Fibroblast of peridontal ligament (primary cell): ENCODE data around the gene MAN1C1.

ENCODE experiments used
- DNase-seq: peaks from one replicate; pipeline ENCODE4 v3.0.0-alpha.2; 2010; ENCODE audit errors: extremely low read depth

MAN1C1 gene

DNA sequence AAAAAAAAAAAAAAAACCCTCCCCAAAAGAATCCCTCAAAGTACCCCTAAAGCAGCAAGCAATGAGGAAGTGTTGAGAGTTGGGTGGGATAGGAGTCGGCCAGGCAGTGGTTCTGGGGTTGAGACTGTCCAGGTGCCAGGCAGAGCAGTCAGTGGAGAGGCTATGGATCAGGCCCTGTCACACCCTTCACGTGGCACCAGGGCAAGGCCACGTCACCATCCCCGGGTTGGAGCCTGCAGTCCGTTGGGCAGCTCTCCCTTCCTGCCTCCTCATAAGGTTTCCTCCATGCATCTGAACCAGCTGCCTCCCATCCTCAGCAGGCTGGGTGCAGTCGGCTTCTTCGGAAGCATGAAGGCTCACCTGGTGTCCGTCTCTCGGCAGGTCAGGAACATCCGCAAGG is 146.9 kb downstream of the MAN1C1 start:
- DNase-seq = no peak

DNA sequence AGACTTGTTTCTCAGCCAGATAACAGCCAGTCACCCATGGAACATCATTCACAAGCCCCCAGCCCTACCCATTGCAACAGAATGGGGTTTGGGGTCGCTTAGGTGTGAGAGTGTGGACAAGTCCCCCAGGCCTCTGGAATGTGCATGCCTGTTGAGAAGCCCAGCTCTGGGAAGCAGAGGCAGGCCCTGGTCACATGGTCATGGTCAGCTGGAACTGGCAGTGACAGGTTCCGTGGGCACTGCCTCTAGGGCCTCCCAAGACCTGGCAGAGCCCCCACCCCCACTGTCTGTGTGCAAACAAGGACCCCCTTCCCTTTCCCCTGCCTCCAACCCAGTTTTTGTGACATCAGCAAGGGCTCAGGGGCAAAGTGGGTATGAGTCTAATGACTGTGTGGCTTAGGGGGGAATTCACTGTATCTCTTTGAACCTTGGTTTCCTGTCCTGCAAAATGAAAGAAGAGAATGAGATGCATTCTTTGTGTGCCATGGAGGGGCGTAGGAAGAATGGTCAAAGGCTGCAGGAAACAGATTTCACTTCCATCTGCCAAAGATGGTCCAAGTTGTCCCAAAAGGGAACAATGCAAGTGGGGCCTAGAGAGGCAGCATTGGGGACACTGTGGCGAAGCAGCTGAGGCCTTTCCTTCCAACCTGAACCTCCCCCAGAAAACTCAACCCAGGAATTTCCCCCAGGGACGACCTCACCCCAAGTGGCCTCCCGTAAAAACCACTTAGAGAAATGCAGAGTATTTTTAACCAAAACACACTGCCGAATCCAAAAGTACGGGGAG is 148.7 kb downstream of the MAN1C1 start:
- peak; percentile 20 for DNase-seq

DNA sequence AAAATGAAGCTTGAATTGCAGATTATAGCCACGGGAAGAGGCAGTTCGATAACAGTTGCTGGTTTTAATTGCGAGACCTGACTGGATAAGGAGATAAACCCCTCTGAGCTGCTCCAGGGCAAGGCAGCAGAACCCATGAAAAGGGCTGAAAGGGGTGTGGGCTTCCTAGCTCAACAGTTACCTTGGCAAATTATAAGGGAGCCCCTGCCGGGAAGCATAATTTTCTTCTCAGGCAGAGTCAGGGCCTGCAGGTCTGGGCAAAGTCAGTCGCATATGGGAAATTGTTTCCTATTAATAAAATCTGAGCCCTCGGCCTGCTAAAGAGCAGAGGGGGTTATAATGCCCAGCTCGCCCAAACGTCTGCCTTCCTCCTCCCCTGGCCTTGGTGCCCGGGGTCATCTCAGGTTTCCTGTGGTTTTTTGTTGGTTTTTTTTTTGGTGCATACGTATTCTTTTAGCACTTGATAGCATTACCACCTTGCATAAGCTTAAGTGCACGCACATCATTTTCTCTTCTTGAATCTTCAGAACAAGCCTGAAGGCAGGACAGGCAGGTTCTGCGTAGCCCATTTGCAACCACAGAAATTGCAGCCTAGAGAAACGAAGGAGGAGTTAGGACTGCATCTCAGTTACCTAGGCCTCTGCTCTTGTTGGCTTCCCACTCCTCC is 149.5 kb downstream of the MAN1C1 start:
- DNase-seq = no peak

DNA sequence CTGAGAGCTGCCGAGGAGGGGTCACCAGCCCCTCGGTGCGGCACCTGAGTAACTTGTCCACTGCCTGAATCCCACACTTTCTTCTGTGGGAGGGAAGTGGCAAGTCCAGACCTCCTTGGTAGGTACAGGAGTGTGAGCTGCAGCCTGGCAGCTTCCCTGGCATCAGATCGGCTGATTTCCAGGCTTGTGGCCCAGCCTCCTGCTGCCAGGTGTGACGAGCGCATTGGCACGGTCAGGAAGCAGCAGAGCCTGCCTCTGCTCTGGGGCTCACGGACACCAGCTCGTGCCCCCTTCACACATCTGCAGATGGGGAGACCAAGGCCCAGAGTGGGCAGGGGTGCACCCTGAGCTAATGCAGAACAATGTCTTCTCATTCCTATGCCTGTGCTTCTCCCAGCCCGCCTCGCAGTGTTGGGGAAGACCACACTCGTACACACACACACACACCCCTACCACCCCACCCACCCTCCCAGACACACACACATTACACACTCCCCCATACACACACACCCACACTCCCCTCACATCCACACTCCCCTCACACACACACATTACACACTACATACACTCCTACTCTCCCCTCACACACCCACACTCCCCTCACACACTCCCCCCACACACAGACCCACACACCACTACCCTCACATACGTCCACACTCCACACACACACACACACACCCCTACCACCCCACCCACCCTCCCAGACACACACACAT is 150.3 kb downstream of the MAN1C1 start:
- DNase-seq = no peak

DNA sequence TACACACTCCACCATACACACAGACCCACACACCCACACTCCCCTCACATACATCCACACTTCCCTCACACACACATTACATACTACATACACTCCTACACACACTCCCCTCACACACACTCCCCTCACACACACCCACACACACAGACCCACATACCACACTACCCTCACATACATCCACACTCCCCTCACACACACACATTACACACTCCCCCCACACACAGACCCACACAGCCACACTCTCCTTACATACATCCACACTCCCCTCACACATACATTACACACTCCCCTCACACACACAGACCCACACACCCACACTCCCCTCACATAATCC is 150.8 kb downstream of the MAN1C1 start:
- DNase-seq = no peak

DNA sequence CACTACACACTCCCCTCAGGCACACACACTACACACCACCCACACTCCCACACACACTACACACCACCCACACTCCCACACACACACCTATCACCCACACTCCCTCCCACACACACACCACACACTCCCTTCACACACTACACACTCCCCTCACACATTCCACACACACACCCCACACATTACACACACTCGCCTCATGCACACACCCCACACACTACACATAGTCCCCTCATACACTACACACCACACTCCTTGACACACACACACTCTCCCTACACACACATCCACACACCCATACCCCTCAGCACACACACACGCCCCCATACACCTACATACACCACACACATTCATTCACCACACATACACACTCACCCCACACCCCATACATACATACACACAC is 152.4 kb downstream of the MAN1C1 start:
- no peak for DNase-seq

DNA sequence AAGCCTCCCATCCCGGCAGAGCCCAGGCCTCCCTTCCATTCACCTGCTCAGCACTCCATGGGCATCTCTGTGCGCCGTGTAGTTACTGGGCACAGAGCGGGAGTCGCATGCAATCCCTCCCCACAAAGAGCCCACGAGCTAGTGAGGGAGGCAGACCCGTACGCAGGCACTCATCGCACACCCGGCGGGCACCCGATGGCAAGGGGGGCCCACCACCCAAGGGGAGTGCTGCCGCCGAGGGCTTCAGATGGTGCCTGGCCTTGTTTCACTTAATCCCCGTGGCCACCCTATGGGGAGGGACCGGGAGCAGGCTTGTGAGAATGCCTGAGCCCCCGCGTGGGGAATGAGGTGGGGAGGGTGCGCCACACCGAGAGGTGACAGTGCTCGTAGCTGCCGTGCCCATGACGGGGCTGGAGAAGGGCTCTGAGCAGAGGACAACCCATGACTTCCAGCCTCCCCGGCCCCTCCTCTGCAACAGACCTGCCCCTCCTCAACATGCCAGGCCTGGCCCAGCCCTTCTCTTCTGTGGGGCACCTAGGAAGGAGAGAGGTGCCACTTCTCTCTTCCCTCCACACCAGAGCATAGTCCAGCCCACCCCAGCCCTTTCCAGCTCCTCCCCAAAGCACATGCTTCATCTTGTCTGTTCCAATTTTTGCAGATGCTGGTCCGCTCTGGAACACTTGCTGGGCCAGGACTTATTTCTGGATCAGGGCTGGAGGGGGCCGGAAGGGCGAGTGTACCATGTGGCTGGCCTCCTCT is 153.2 kb downstream of the MAN1C1 start:
- no peak for DNase-seq

DNA sequence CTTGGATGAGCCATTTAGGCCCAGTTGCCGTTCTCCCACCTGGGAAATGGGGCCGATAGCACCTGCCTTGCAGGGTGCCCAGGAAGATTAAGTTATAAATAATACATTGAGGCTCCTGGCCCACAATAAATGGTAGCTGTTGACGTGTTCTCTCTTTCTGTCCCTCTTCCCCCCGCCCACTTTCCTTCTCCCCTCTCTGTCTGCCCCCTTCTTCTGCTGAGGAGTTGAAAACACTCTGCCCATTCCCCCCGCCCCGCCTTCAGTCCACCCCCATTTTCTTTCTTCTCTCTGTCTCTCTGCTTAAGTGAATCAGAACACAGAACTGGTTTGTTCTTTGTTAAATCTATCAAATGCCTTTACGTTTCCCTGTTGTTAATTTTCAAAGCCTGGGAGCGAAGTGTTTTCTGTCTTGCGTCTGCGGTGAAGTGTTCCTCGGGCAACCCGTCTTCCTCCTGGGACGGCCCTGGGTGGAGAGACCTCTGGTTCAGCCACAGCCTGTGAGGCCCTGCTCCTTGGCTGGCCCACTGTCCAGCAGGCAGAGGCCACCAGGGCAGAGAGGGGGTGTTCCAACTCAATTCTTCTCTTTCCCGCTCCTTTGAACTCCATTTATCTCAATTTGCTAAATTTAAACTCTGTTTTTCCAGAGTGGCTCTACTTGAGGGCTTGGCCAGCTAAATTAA is 154.1 kb downstream of the MAN1C1 start:
- no peak for DNase-seq

DNA sequence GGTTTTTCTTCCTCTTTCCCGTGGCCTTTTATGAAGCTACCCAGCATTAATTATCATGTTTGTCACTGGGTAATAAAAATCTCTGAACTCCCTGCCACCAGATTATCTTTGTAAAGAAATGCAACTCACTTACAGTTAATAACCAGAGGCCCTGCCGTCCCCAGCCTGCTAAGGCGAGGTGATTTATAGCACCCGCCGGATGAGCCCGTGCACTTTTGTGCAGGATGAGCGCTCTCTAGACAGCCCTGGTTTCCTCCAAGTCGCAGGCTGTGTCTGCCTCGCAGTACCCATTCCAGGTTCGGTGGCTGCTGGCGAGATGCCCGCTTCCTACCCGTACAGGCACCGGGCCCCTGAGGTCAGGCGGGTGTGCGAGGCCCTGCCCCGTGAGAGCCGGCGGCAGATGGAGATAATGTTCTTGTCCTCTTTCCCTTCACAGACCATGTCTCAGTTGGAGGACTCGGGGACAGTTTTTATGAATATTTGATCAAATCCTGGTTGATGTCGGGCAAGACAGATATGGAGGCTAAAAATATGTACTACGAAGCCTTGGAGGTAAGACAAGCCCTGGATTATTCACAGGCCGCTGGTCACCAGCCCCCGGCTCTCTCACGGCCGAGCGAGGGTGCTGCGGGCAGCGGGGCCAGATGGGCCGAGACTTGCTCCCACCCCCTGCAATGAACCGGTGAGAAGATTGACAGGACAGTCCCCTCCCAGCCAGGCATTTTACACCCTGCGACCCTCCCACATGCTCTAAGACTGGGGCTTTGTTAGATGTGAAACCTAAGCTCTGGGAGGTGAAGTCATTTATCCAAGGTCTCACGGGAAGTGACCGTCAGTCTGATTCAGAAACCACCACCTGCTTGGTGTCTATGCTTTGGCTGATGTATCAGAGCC is 154.9 kb downstream of the MAN1C1 start:
- no peak for DNase-seq

DNA sequence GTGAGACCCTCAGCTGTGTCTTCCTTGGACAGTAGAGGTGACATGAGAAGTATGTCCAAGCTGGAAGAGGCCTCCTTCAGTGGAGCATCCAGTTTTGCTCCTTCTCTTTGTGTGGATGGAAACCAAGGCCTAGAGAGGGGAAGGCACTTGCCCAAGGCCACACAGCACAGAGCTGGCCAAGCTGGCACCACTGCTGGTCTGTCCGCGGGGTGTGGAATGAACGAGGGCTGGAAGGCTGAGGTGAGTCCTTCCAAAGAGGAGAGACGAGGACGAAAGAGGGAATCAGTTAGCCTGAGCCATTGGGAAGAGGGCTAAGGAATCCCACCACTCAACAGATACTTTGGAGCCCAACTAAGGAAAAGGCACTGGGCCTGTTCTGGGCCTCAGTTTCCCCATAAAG is 155.6 kb downstream of the MAN1C1 start:
- DNase-seq = no peak

DNA sequence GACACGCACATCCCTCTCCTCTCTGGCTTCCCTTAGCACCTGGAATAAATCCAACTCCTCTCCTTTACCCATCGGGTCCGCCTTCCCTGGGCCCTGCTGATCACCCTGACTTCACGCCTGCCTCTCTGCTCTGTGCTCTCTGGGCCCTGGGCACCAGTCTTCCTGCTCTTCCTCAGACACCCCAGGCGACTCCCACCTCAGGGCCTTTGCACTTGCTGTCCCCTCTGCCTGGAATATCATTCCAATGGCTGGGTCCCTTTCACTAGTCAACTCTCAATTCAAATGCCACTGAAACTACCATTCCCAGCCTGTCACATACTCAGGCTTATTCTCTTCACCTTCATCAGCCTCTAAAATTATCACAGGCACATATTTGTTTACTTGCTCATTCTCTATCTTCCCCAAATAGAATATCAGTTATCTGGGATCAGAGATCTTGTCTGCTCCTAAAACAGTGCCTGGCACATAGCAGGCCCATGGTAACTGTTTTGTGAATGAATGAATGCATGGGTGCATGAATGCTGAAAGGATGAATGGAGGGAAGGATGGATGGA is 156.2 kb downstream of the MAN1C1 start:
- no peak for DNase-seq

DNA sequence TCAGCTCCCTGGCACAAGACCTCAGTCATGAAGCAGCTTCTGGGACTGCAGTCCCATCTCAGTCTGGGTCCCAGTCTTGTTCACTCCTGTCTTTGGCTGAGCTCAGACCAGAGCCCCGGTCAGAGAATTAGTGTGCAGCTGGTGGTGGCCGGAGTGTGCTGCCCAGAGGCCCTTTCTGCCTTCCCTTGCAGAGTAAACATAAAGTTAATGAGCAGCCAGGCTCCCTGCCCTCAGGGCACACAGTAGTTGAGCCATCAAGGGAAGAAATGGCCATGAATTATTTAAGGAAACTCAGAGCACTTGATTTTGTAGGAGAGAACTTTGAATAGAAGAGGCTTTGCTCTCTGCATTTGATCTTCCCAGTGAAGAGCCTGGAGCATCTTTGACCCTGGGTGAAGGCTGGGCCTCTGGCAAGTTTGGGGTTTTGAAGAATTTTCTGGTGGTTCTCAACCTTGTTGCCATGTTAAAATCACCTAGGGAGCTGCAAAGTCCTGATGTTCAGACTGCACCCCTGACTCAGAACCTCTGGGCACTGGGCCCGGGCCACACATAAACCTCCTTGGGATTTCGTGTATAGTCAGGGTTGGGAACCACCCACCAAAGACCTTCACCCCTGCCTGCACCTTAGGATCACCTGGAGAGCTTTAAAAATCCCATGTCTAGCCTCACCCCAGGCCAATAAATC is 157.0 kb downstream of the MAN1C1 start:
- no peak for DNase-seq

DNA sequence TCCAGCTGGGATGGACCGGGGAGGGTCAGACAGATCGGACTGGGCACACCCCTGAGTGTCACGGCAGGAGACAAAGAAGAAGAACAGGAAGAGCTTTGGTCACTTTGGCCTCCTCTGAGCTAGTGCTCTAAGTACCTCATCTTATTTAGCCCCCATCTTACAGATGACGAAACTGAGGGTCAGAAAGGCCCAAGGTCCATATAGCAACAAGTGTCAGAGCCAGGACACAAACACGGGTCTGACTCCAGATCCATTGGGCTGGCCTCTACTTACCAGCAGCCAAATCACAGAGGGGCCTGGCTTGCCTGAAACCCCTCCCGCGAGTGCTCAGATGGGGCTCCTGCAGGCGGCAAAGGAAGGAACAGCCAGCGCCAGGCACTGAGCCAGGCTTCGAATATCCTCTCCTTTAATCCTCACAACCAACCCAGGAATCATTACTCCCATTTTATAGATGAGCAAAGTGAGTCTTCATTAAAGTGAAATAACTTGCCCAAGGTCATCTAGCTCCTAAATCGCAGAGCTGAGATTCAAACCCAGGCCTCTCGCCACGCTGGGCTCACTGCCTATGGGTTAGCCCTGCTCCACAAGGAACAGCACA is 157.7 kb downstream of the MAN1C1 start:
- DNase-seq = no peak

DNA sequence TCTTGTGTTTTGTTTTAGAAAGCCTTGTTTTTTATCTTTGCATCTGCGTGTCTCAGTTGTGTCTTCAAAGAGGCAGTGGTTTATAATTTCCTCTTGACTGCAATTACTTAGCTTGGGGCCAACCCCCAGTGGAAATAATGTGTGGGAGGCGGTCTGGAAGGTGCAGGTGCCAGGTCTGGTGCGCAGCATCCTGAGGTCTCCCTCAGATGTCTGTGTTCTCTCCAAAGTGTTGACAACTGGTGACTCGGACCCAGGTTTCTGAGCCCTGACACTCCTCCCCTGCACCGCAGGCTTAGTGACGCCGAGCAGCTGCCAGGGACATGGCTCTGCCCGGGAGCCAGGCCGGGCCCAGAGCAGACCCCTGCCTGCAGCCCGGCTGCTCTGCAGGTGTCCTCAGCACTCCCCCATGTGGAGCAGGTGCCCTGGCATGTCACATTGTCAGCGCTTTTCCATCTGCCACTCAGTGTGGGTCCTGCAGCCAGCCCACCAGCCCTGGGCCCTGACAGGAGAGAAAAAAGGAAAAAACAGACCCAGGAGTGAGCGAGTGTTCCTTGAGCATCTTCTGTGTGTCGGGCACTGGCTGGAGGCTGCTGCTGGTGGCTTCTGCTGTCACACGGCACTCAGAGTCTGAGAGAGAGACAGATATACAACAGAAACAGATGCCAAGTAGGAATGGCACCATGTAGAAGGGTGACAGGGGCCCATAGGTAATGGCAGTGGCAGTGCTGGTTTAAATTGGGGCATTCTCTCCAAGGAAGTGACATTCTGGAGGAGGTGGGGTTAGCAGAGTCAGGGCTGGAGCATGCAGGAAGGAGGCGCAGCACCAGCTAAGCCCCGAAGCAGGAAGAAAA is 158.6 kb downstream of the MAN1C1 start:
- no peak for DNase-seq

DNA sequence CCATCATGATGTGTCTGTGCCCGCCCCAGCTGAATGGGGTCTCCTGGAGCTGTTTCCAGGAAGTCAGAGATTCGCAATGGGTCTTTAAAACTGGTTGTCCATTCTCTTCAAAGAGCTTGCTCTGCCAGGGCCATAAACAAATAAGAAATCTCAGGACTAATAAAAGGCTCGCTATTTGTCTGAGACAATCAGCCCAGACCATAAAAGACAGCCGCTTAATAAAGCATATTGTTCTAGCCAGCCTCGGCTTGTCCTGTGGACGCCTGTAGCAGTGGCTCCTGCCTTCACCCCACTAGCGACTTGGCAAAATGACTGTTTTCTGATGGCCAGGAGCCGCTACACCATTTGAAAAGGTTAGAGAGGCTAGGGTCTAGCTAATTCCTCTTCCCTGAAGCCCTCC is 162.8 kb downstream of the MAN1C1 start:
- no peak for DNase-seq

DNA sequence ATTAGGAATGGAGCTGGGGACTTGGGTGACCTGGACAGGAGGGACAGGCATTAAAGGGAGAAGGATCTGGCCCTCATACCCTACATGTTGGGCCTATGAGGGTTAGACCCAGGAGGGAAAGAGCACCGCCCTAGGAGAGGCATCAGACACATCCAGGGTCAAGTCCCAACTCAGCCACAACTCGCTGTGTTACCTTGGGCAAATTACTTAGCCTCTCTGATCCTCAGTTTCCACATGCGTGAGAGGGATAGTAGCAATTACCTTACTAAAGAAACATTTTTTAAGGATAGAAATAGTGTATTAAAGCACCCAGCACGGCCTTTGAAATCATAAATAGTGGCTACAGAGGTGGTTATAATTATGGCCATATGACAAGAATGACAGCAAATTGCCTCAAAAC is 163.3 kb downstream of the MAN1C1 start:
- DNase-seq = no peak

DNA sequence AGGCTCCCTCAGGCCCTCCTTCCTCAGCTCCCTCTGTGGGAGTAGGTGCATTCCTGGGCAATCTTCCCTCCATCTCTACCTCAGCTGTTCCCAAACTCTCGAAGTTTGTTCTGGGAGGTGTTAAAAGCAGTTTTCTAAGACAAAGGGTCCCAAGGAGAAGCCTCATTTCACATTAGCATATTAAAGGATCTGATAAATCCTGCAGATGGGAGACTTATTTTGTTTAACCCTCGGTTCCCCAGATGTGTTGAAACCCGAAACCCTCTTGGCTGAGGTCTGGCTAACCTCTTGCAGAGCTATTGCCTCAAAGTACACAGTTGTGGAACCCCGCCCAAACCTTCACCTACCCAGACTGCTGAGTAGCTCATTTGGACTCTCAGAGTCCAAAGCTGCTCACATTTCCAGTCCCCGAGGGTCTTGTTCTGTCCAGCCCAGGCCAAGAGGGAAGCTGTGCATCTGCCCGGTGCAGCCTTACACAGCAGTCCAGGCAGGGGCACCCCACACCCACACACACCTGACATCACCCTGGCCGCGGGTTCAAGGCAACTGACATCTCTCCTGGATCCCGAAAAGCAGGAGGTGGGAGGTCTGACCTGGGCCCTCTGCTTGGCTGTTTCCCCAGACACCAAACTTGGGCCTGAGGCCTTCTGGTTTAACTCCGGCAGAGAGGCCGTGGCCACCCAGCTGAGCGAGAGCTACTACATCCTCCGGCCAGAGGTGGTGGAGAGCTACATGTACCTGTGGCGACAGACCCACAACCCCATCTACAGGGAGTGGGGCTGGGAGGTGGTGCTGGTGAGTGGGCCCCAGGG is 163.9 kb downstream of the MAN1C1 start:
- DNase-seq = peak; percentile 47

DNA sequence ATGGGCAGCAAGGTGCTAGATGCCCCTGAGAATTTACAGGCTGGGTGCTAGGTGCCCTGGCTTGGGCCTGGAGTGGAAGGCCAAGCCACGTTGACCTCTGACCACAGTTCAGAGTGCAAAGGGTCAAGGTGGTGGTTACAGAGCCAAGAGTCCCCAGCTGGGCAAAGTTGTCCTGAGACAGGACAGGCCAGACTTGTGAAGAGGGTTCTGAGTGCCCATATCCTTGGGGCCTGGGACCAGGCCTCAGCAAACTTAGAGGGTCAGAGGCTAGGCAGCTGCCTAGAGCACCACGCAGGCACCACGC is 164.5 kb downstream of the MAN1C1 start:
- no peak for DNase-seq
